ENCODE data around the gene ITGA5.

- TF ChIP-seq POLR2A (IDR thresholded peaks at IDR 0.05) (no peak), CTCF (IDR thresholded peaks at IDR 0.05) (no peak)
These were observed 29.4 kb downstream of the ITGA5 start for GRCh38 chr12:54389607-54390175.

Measured in prostate gland (tissue), 2 donors.